ENCODE measurements around the gene G0S2. TPM values are rescaled to one million over a fixed set of nuclear protein-coding genes. Genes with fewer than 3 reads are reported as not detected.

G0S2 gene
- total and polyA plus RNA-seq, 4 donors = 16.3 to 24.9 (median 20.8) TPM

DNA sequence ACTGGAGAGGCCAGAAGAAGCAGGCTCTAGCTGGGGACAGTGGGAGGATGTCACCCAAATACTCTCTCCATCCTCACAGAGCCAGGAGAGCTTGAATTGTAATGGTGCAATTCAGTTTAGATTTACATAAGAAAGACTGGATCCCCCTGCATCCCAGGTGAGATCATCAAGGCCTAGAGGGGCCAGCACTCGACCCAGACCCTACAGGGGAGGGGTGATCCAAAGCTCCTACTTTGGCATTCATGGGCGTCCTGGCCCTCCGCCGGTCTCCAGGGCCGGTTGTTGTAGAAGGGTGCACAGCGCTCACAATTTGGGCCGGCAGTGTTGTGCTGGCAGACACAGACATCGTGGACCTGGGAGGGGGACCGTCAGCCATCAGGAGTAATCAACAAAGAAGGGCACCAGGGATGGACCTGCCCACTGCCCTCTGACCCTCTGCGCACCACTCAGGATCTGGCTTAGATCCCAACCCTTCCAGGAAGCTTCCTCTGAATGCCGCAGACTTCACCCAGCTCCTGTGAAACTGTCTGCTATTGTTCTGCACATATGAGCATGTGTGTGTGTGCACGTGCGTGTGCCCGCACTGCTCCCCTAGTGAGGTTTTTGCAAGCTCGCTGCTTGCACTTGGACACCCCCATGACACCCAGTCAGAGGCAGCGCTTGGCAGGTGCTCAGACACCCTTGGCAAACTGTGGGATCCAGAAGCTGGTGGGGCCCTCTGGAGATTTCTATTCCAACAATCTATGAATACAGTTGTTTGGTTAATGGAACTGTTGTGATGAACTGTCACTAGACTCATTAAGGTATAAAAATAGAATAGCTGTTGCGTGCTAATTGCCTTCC, 44.6 kb upstream of the G0S2 start:
- ATAC-seq (ENCODE audit: low FRiP score) (no peak), DNase-seq (no peak)
- WGBS, 2 donors = 79 to 80% methylated on average over 17 of the region's 17 CpGs
- intact Hi-C loops (cut with DNase I) = no loop called here
- Histone ChIP-seq H3K27me3 (ENCODE audit: control insufficient read depth in 1 of 2, insufficient read depth in 2 of 2, low read length in 1 of 2) (no peaks in the 10 kb centered on the region), H3K4me1 (ENCODE audit: control insufficient read depth in 1 of 2, insufficient read depth in 2 of 2, low read length in 2 of 2) (no peaks in the 10 kb centered on the region), H3K36me3 (ENCODE audit: control insufficient read depth in 1 of 2, insufficient read depth in 2 of 2, low read length in 1 of 2) (no peaks in the 10 kb centered on the region), H3K27ac (ENCODE audit: low read depth in 1 of 2, low read length in 2 of 2) (no peak overlapping the region), H3K9me3 (ENCODE audit: control insufficient read depth, low read length) (no peaks in the 10 kb centered on the region), H3K4me3 (ENCODE audit: low read length in 2 of 2) (no peak overlapping the region)

DNA sequence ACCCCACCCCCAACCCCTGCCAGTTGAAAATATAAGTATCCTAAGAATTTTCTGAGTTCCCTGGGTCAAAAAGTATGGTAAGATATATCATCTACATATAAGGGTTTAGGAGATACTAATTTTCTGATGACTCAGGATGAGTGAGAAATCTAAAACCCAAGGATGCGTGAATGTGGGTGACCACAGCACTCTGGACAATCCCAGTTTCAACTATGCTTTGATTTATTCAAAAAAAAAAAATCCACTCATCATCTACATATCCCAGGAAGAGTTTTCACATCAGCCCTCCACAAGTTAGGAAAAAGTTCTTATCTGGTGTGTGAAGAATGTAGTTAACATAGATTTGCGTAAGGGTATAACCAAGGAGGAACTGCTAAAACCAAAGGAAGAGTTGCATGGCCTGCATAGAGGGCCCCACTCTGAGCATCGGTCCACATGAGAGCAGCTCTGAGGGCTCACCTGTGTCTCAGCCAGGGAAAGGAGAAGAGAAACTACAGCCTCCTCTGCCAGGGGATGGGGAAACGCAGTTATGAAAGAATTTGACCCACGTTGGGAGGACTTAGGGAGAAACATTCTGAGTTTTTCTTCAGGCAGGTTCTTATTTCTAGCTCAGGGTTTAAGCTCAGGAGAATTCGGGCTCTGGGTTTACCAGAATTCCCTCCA, 41.7 kb upstream of the G0S2 start:
- DNase-seq = no peak
- WGBS, 2 donors = 94 to 96% methylated on average over 6 of the region's 6 CpGs
- intact Hi-C loops (cut with DNase I) = no loop called here
- Histone ChIP-seq H3K27me3 (ENCODE audit: control insufficient read depth in 1 of 2, insufficient read depth in 2 of 2, low read length in 1 of 2) (no peaks in the 10 kb centered on the region), H3K27ac (ENCODE audit: low read depth in 1 of 2, low read length in 2 of 2) (no peak overlapping the region), H3K4me1 (ENCODE audit: control insufficient read depth in 1 of 2, insufficient read depth in 2 of 2, low read length in 2 of 2) (no peaks in the 10 kb centered on the region), H3K9me3 (ENCODE audit: control insufficient read depth, low read length) (no peaks in the 10 kb centered on the region), H3K4me3 (ENCODE audit: low read length in 2 of 2) (no peak overlapping the region), H3K36me3 (ENCODE audit: control insufficient read depth in 1 of 2, insufficient read depth in 2 of 2, low read length in 1 of 2) (no peaks in the 10 kb centered on the region)
- ATAC-seq (ENCODE audit: low FRiP score) = no peak

DNA sequence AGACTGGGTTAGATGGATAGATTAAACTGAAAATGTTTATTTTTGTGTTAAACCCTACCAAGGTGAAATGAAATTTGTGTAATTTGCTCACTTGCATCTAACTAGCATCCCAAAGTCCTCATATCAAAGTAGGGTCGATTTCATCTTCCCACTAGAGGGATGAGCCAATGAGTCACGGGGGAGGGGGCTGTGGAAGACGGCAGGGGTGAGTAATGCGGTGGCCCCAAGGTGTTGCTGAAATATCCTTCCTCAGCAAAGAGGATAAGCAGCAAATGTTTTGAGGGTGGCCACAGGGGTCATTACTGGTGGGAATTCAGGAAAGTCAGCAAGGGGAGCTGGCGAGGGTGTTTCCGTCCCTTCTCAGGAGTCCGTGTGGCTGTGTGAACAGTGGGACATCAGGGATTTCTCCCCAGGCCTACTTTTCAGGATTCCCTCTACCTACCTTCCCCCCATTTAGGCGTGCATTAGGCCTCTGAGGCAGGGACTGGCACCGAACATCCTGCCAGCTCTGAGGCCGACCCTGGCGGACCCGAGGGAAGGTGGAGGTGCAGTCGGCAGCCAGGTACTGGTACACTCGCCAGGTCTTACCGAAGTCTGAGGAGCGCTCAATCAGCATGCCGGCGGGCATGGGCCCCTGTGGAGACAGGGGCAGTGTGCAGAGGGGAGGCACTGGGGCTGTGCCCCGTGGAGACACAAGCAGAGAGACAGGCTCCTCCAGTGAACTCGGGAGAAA, 41.0 kb upstream of the G0S2 start:
- Histone ChIP-seq H3K9me3 (ENCODE audit: control insufficient read depth, low read length) (no peaks in the 10 kb centered on the region), H3K27ac (ENCODE audit: low read depth in 1 of 2, low read length in 2 of 2) (no peak overlapping the region), H3K4me1 (ENCODE audit: control insufficient read depth in 1 of 2, insufficient read depth in 2 of 2, low read length in 2 of 2) (no peaks in the 10 kb centered on the region), H3K4me3 (ENCODE audit: low read length in 2 of 2) (no peak overlapping the region), H3K27me3 (ENCODE audit: control insufficient read depth in 1 of 2, insufficient read depth in 2 of 2, low read length in 1 of 2) (no peaks in the 10 kb centered on the region), H3K36me3 (ENCODE audit: control insufficient read depth in 1 of 2, insufficient read depth in 2 of 2, low read length in 1 of 2) (no peaks in the 10 kb centered on the region)
- intact Hi-C loops (cut with DNase I) = no loop called here
- no peak for DNase-seq
- ATAC-seq (ENCODE audit: low FRiP score) = no peak
- 91% methylated on average over 20 of the region's 20 CpGs for WGBS, 2 donors

DNA sequence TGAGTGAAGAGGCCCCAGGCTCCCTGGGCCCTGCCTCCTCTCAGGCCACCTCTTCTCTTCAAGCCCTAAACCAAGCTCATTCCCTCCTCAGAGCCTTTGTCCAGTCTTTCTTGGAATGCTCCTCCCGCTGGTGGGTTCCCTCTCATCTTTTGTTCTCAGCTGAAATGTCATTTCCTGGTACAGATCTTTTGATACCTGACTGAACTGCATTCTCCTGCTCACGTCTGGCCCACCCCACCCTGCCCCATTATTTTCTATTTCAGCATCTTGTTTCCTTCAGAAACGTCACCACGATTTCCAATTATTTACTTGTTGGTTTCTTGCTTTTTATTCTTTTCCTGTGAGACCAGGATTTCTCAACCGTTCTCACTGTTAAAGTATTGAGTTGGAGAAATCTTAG, 39.4 kb upstream of the G0S2 start:
- DNase-seq = no peak
- Histone ChIP-seq H3K36me3 (ENCODE audit: control insufficient read depth in 1 of 2, insufficient read depth in 2 of 2, low read length in 1 of 2) (no peaks in the 10 kb centered on the region), H3K9me3 (ENCODE audit: control insufficient read depth, low read length) (no peaks in the 10 kb centered on the region), H3K4me1 (ENCODE audit: control insufficient read depth in 1 of 2, insufficient read depth in 2 of 2, low read length in 2 of 2) (no peaks in the 10 kb centered on the region), H3K27ac (ENCODE audit: low read depth in 1 of 2, low read length in 2 of 2) (no peak overlapping the region), H3K4me3 (ENCODE audit: low read length in 2 of 2) (no peak overlapping the region), H3K27me3 (ENCODE audit: control insufficient read depth in 1 of 2, insufficient read depth in 2 of 2, low read length in 1 of 2) (no peaks in the 10 kb centered on the region)
- WGBS, 2 donors = 92 to 94% methylated on average over 5 of the region's 5 CpGs
- no peak for ATAC-seq (ENCODE audit: low FRiP score)
- intact Hi-C loops (cut with DNase I) = no loop called here

DNA sequence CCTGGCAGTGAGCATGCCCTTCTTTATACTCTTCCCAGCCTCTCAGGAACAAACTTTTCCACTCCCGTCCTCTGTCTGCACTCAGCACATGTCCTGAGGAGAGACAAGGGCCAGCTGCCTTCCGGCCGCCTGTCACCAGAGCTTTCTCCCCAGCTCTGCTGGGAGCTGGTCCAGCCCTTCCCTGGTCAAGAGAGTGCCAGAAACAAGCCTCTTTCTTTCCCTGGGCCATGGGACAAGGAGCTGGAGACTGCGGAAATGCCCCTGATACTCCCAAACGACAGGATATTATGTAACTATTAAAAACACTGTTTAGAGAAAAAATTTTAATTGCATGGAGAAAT, 33.4 kb upstream of the G0S2 start:
- WGBS, 2 donors = 0 to 6% methylated on average over 5 of the region's 5 CpGs
- peaks cover 0 to 4% of the 10 kb centered on the region in 2 donors for H3K4me1 ChIP-seq (ENCODE audit: control insufficient read depth in 1 of 2, insufficient read depth in 2 of 2, low read length in 2 of 2)
- no peaks in the 10 kb centered on the region for H3K36me3 ChIP-seq (ENCODE audit: control insufficient read depth in 1 of 2, insufficient read depth in 2 of 2, low read length in 1 of 2)
- intact Hi-C loops (cut with DNase I) = no loop called here
- DNase-seq = peak; percentile 83 to 89
- no peak overlapping the region for H3K4me3 ChIP-seq (ENCODE audit: low read length in 2 of 2)
- no peaks in the 10 kb centered on the region for H3K27me3 ChIP-seq (ENCODE audit: control insufficient read depth in 1 of 2, insufficient read depth in 2 of 2, low read length in 1 of 2)
- peak; percentile 86 for ATAC-seq (ENCODE audit: low FRiP score)
- H3K9me3 ChIP-seq (ENCODE audit: control insufficient read depth, low read length) = no peaks in the 10 kb centered on the region
- peak overlapping the region in 1 of 2 donors; percentile 70 for H3K27ac ChIP-seq (ENCODE audit: low read depth in 1 of 2, low read length in 2 of 2)

- no peak for ATAC-seq (ENCODE audit: low FRiP score)
- H3K36me3 ChIP-seq (ENCODE audit: control insufficient read depth in 1 of 2, insufficient read depth in 2 of 2, low read length in 1 of 2) = no peaks in the 10 kb centered on the region
- DNase-seq = no peak
- no peaks in the 10 kb centered on the region for H3K27me3 ChIP-seq (ENCODE audit: control insufficient read depth in 1 of 2, insufficient read depth in 2 of 2, low read length in 1 of 2)
- H3K4me1 ChIP-seq (ENCODE audit: control insufficient read depth in 1 of 2, insufficient read depth in 2 of 2, low read length in 2 of 2) = peaks cover 0 to 4% of the 10 kb centered on the region in 2 donors
- WGBS, 2 donors = 10 to 41% methylated on average over 3 of the region's 3 CpGs
- intact Hi-C loops (cut with DNase I) = no loop called here
- peak overlapping the region in 1 of 2 donors; percentile 15 for H3K27ac ChIP-seq (ENCODE audit: low read depth in 1 of 2, low read length in 2 of 2)
- no peak overlapping the region for H3K4me3 ChIP-seq (ENCODE audit: low read length in 2 of 2)
- no peaks in the 10 kb centered on the region for H3K9me3 ChIP-seq (ENCODE audit: control insufficient read depth, low read length)
Observed at GRCh38 chr1:209642816-209643215, 32.4 kb upstream of the G0S2 start.

DNA sequence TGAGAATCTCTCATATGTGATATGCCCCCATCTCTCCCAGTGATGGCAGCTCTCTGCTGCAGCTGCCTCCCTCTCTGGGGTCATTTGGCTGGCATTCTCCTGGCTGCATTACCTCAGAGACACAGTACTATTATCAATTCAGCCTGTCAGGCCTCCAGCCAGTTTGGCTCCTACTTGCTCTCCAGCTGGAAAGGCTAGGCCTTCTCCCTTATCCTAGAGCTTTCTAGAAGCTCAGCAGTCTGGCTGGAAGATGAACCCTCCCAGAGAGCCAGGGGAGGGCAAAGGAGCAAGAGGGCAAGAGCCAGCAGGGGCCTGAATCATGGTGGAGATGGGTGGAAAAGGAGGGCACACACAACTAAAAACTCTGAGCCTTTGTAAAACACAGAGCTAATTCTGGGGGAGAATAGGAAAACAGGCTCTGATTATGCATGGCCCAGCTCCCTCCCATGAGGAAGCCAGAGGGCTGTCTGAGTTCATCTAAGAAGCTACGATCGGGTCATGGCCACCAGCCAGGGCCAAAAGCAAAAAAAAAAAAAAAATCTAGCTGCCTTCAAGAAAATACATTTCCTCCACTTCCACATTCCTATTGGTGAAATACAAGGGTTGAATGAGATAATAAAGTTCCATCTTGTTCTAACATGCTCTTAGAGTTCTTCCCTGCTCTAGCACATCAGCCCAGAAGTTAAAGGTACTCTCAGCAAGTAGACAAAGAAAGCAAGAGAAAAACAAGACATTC, 31.8 kb upstream of the G0S2 start:
- DNase-seq (peak in 1 of 2 donors; percentile 72), ATAC-seq (ENCODE audit: low FRiP score) (peak; percentile 66)
- H3K27ac ChIP-seq (ENCODE audit: low read depth in 1 of 2, low read length in 2 of 2) = peak overlapping the region in 1 of 2 donors; percentile 45
- WGBS, 2 donors = 0 to 2% methylated on average over 2 of the region's 2 CpGs
- H3K4me3 ChIP-seq (ENCODE audit: low read length in 2 of 2) = no peak overlapping the region
- H3K36me3 ChIP-seq (ENCODE audit: control insufficient read depth in 1 of 2, insufficient read depth in 2 of 2, low read length in 1 of 2) = no peaks in the 10 kb centered on the region
- no peaks in the 10 kb centered on the region for H3K9me3 ChIP-seq (ENCODE audit: control insufficient read depth, low read length)
- H3K4me1 ChIP-seq (ENCODE audit: control insufficient read depth in 1 of 2, insufficient read depth in 2 of 2, low read length in 2 of 2) = peaks cover 0 to 4% of the 10 kb centered on the region in 2 donors
- intact Hi-C loops (cut with DNase I) = no loop called here
- H3K27me3 ChIP-seq (ENCODE audit: control insufficient read depth in 1 of 2, insufficient read depth in 2 of 2, low read length in 1 of 2) = no peaks in the 10 kb centered on the region

GRCh38 chr1:209645574-209646452, 29.4 kb upstream of the G0S2 start:
- no peaks in the 10 kb centered on the region for H3K9me3 ChIP-seq (ENCODE audit: control insufficient read depth, low read length)
- no peaks in the 10 kb centered on the region for H3K36me3 ChIP-seq (ENCODE audit: control insufficient read depth in 1 of 2, insufficient read depth in 2 of 2, low read length in 1 of 2)
- ATAC-seq (ENCODE audit: low FRiP score) (no peak), DNase-seq (no peak)
- no peak overlapping the region for H3K4me3 ChIP-seq (ENCODE audit: low read length in 2 of 2)
- 87 to 89% methylated on average over 16 of the region's 16 CpGs for WGBS, 2 donors
- no peaks in the 10 kb centered on the region for H3K27me3 ChIP-seq (ENCODE audit: control insufficient read depth in 1 of 2, insufficient read depth in 2 of 2, low read length in 1 of 2)
- H3K27ac ChIP-seq (ENCODE audit: low read depth in 1 of 2, low read length in 2 of 2) = no peak overlapping the region
- intact Hi-C loops (cut with DNase I) = no loop called here
- H3K4me1 ChIP-seq (ENCODE audit: control insufficient read depth in 1 of 2, insufficient read depth in 2 of 2, low read length in 2 of 2) = peaks cover 0 to 4% of the 10 kb centered on the region in 2 donors

Measured in aorta (tissue), 5 donors.